Measurements from ENCODE around the gene PSMD11. TPM values are rescaled to one million over a fixed set of nuclear protein-coding genes. Genes with fewer than 3 reads are reported as not detected.

The PSMD11 gene
- total RNA-seq, 1 donor from 2014 or later: 109 TPM

- Mint-ChIP-seq H3K27me3 (no peaks in the 10 kb centered on the region), H3K4me1 (ENCODE audit: unreplicated experiment) (no peaks in the 10 kb centered on the region), H3K4me3 (no peak overlapping the region), H3K9me3 (no peaks in the 10 kb centered on the region), H3K27ac (no peak overlapping the region), H3K36me3 (no peaks in the 10 kb centered on the region)
- no peak for TF ChIP-seq CTCF (conservative IDR thresholded peaks at IDR 0.05)
- DNase-seq (ENCODE audit: extremely low spot score, unreplicated experiment): no peak
Observed at GRCh38 chr17:32502013-32502412, 57.7 kb downstream of the PSMD11 start.

- no peaks in the 10 kb centered on the region for H3K27me3 Mint-ChIP-seq
- H3K27ac Mint-ChIP-seq: no peak overlapping the region
- DNase-seq (ENCODE audit: extremely low spot score, unreplicated experiment): no peak
- no peaks in the 10 kb centered on the region for H3K4me1 Mint-ChIP-seq (ENCODE audit: unreplicated experiment)
- H3K9me3 Mint-ChIP-seq: no peaks in the 10 kb centered on the region
- TF ChIP-seq CTCF (conservative IDR thresholded peaks at IDR 0.05): no peak
- H3K36me3 Mint-ChIP-seq: no peaks in the 10 kb centered on the region
- no peak overlapping the region for H3K4me3 Mint-ChIP-seq
Observed at GRCh38 chr17:32502710-32503109, 58.4 kb downstream of the PSMD11 start.

DNA sequence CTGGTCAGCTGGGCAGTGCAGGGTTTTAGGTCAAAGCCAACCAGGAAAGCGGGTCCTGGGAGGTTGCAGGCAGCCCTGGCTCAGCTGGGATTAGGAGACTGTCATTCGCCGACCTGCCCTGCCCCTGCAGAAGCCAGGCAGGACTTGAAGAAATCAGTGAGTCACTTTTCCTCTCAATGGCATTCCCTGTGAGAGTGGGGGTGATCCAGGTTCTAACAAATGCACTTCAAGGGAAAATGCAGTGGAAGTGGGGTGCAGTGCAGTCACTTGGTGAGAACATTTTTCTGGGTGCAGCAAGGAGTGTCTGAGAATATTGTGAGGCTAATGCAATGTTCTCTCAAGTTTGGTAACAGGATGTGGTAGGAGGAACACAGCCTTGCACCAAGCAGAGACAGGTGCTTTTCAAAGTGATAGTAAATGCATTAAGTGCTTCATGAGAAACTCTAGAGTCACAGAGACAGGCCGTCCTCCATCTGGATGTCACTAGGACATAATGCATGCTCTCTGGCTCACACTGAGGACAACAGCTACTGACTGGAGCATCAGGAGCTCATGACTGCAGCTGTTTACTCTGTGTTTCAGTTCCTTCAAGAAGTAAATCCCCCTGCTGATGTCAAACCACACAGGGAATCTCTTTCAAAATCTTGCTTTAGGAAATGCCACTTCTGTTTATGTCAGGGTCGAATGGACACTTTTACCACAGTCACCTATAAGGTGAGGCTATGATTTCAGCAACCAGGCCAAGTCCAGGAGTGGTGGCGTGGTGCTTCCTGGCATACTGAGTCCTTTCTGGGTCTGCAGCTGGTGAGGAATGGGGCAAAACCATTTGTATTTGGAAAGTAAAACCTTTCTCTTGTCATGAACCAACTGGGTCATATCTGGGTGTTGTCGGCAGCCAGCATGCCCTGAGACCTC lies 59.2 kb downstream of the PSMD11 start:
- no peaks in the 10 kb centered on the region for H3K4me1 Mint-ChIP-seq (ENCODE audit: unreplicated experiment)
- DNase-seq (ENCODE audit: extremely low spot score, unreplicated experiment): no peak
- H3K27me3 Mint-ChIP-seq: no peaks in the 10 kb centered on the region
- no peak for TF ChIP-seq CTCF (conservative IDR thresholded peaks at IDR 0.05)
- no peak overlapping the region for H3K4me3 Mint-ChIP-seq
- H3K9me3 Mint-ChIP-seq: no peaks in the 10 kb centered on the region
- no peak overlapping the region for H3K27ac Mint-ChIP-seq
- H3K36me3 Mint-ChIP-seq: no peaks in the 10 kb centered on the region

GRCh38 chr17:32504166-32504990 lies 60.1 kb downstream of the PSMD11 start:
- H3K9me3 Mint-ChIP-seq: no peaks in the 10 kb centered on the region
- H3K27me3 Mint-ChIP-seq: no peaks in the 10 kb centered on the region
- no peak overlapping the region for H3K4me3 Mint-ChIP-seq
- no peak for DNase-seq (ENCODE audit: extremely low spot score, unreplicated experiment)
- no peak overlapping the region for H3K27ac Mint-ChIP-seq
- H3K4me1 Mint-ChIP-seq (ENCODE audit: unreplicated experiment): no peaks in the 10 kb centered on the region
- H3K36me3 Mint-ChIP-seq: no peaks in the 10 kb centered on the region
- TF ChIP-seq CTCF (conservative IDR thresholded peaks at IDR 0.05): no peak

DNA sequence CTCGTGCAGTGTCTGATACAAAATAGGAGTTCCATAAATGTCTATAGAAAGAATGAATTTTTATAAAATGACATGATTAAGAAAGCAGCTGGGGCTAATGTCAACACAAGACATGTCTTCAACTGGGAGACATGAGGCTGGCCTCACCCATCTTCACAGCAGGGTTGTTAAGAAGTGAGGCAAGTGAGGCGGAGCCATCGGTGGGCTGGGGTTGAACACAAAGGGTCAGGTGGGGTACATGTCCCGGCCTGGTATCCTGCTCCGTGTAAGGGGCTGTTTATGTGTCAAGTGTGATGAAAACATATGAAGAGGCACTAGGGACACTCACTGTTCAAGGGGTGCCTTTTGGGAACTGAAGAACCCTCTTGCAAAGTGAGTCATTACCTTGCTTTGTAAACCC lies 64.6 kb downstream of the PSMD11 start:
- no peak for TF ChIP-seq CTCF (conservative IDR thresholded peaks at IDR 0.05)
- Mint-ChIP-seq H3K4me1 (ENCODE audit: unreplicated experiment) (peaks cover 6% of the 10 kb centered on the region), H3K9me3 (no peaks in the 10 kb centered on the region), H3K4me3 (no peak overlapping the region), H3K36me3 (no peaks in the 10 kb centered on the region), H3K27me3 (no peaks in the 10 kb centered on the region), H3K27ac (no peak overlapping the region)
- DNase-seq (ENCODE audit: extremely low spot score, unreplicated experiment): no peak
